HCT116 (cell line): ENCODE results near the gene NRN1. TPM values are rescaled to one million over a fixed set of nuclear protein-coding genes. Genes with fewer than 3 reads are reported as not detected.

Source experiments
- ATAC-seq: fragments of 200-7000 bp; cut with Tn5 transposase; 2 replicates; pipeline ENCODE4 v1.9.1; 2020; ENCODE audit warnings: mild to moderate bottlenecking, moderate library complexity
- BruUV-seq: library from RNA; stranded (reverse); fragments of 400-500 nt; replicated peaks from 2 replicates; lab custom pipeline; 2021; lab: Mats Ljungman, UMichigan
- CTCF ChIA-PET: fragments of 300-600 bp; sonication (Branson Sonifier 250); formaldehyde crosslinking; loops from one replicate; lab custom pipeline; 2021; ENCODE audit warnings: antibody characterized with exemption; lab: Charles Lee
- POLR2A ChIA-PET: fragments of 300-600, 350-600 bp; sonication (Branson Sonifier 250); formaldehyde crosslinking; loops from one replicate; lab custom pipeline; 2021; ENCODE audit warnings: antibody characterized with exemption; lab: Charles Lee
- RAD21 ChIA-PET, 2 experiments: fragments of 300-600 bp; sonication (Branson Sonifier 250); formaldehyde crosslinking; loops; one replicate each; lab custom pipeline; 2023; ENCODE audit warnings: low total read pairs in 2 of 2; ENCODE audit not compliant: uncharacterized antibody in 2 of 2, unreplicated experiment in 2 of 2, low non-redundant PET in 1 of 2; lab: Charles Lee
- DNase-seq: peaks from one replicate; pipeline ENCODE4 v3.0.0-alpha.2; 2010; ENCODE audit warnings: low read depth, low spot score
- H2AFZ ChIP-seq: fragments of 200-600 bp; shearing (Covaris generic), sonication (generic); 2 replicates; pipeline ENCODE4 v1.6.1; 2017; ENCODE audit warnings: low read depth, mixed run types, mixed read lengths, antibody characterized with exemption, low read length; ENCODE audit not compliant: poor library complexity, severe bottlenecking
- H3K27ac ChIP-seq: 2 replicates; pipeline ENCODE4 v1.5.1; 2012; ENCODE audit warnings: low read depth, low read length
- H3K27me3 ChIP-seq: fragments of 200-600 bp; sonication (generic); 2 replicates; pipeline ENCODE4 v1.6.1; 2016; ENCODE audit warnings: mixed run types, low read length, mixed read lengths; ENCODE audit not compliant: insufficient read depth
- H3K36me3 ChIP-seq, 2 experiments: fragments of 200-500 bp in 1 of 2; fragments of 200-600 bp in 1 of 2; sonication (Bioruptor generic) in 1 of 2; sonication (generic) in 1 of 2; 2 replicates each; pipeline versions ENCODE4 v1.5.1 to v1.6.1; 2014 to 2016; ENCODE audit warnings: low read length in 2 of 2, inconsistent platforms in 1 of 2, mixed read lengths in 1 of 2, mixed run types in 1 of 2; ENCODE audit not compliant: insufficient read depth in 2 of 2, control insufficient read depth in 1 of 2
- H3K4me1 ChIP-seq, 2 experiments: fragments of 200-600 bp in 1 of 2; sonication (generic) in 1 of 2; 2 replicates each; pipeline versions ENCODE4 v1.5.1 to v1.6.1; 2012 to 2017; ENCODE audit warnings: low read length in 2 of 2, inconsistent platforms in 1 of 2, mild to moderate bottlenecking in 1 of 2, mixed read lengths in 1 of 2, mixed run types in 1 of 2, moderate library complexity in 1 of 2; ENCODE audit not compliant: insufficient read depth in 2 of 2, control insufficient read depth in 1 of 2
- H3K4me2 ChIP-seq: fragments of 200-600 bp; sonication (generic); 2 replicates; pipeline ENCODE4 v1.6.1; 2017; ENCODE audit warnings: mixed run types, low read length, mixed read lengths
- H3K4me3 ChIP-seq, 2 experiments: fragments of 200-600 bp in 1 of 2; sonication (generic) in 1 of 2; replicated peaks in 1 of 2; 2 replicates each; pipeline ENCODE4 v1.5.1; 2011 to 2016; ENCODE audit warnings: low read length in 2 of 2, control low read depth in 1 of 2, low read depth in 1 of 2, mild to moderate bottlenecking in 1 of 2, mixed read lengths in 1 of 2, mixed run types in 1 of 2
- H3K79me2 ChIP-seq: fragments of 200-600 bp; sonication (generic); 2 replicates; pipeline ENCODE4 v1.6.1; 2017; ENCODE audit warnings: mild to moderate bottlenecking, mixed run types, low read length, moderate library complexity, mixed read lengths; ENCODE audit not compliant: insufficient read depth
- H3K9ac ChIP-seq: fragments of 200-600 bp; sonication (generic); 2 replicates; pipeline ENCODE4 v1.6.1; 2016; ENCODE audit warnings: low read length, mixed read lengths
- H3K9me2 ChIP-seq: fragments of 200-600 bp; sonication (generic), shearing (Covaris generic); 2 replicates; pipeline ENCODE4 v1.6.1; 2017; ENCODE audit warnings: mixed run types, mild to moderate bottlenecking, moderate library complexity; ENCODE audit not compliant: insufficient read depth
- H3K9me3 ChIP-seq, 2 experiments: fragments of 200-500 bp in 1 of 2; fragments of 200-600 bp in 1 of 2; sonication (Bioruptor generic) in 1 of 2; sonication (generic) in 1 of 2; 2 replicates each; pipeline ENCODE4 v1.6.1; 2014 to 2017; ENCODE audit warnings: low read length in 2 of 2, mixed read lengths in 2 of 2, inconsistent platforms in 1 of 2, low read depth in 1 of 2, mild to moderate bottlenecking in 1 of 2, mixed run types in 1 of 2, moderate library complexity in 1 of 2; ENCODE audit not compliant: control insufficient read depth in 1 of 2, insufficient read depth in 1 of 2
- H4K20me1 ChIP-seq: fragments of 200-600 bp; sonication (generic), shearing (Covaris generic); 2 replicates; pipeline ENCODE4 v1.6.1; 2017; ENCODE audit warnings: mixed run types, mild to moderate bottlenecking, moderate library complexity; ENCODE audit not compliant: insufficient read depth
- ATF3 ChIP-seq: IDR thresholded peaks from 2 replicates; pipeline ENCODE4 v1.6.1; 2012
- CBX3 ChIP-seq: IDR thresholded peaks from 2 replicates; pipeline ENCODE4 v1.6.1; 2012; ENCODE audit warnings: low read depth
- EZH2 ChIP-seq: fragments of 200-600 bp; sonication (generic); IDR thresholded peaks from 2 replicates; pipeline ENCODE4 v1.6.1; 2017; ENCODE audit warnings: antibody characterized with exemption, mixed run types
- EZH2phosphoT487 ChIP-seq: fragments of 200-600 bp; IDR thresholded peaks from 2 replicates; pipeline ENCODE4 v1.6.1; 2018; ENCODE audit warnings: antibody characterized with exemption, borderline replicate concordance
- JUND ChIP-seq: IDR thresholded peaks from 2 replicates; pipeline ENCODE4 v1.6.1; 2012
- MAX ChIP-seq: IDR thresholded peaks from 2 replicates; pipeline ENCODE4 v1.6.1; 2012
- POLR2AphosphoS5 ChIP-seq: IDR thresholded peaks from 2 replicates; pipeline ENCODE4 v1.6.1; 2011; ENCODE audit warnings: mild to moderate bottlenecking, low read depth, low read length, moderate library complexity
- SIN3A ChIP-seq: IDR thresholded peaks from 2 replicates; pipeline ENCODE4 v1.6.1; 2012; ENCODE audit warnings: low read depth
- SP1 ChIP-seq: IDR thresholded peaks from 2 replicates; pipeline ENCODE4 v1.6.1; 2012; ENCODE audit warnings: low read depth
- YY1 ChIP-seq: IDR thresholded peaks from 2 replicates; pipeline ENCODE4 v1.6.1; 2011; ENCODE audit warnings: low read length, low read depth, moderate library complexity, mild to moderate bottlenecking; ENCODE audit not compliant: insufficient replicate concordance; ENCODE audit errors: extremely low read depth
- intact Hi-C: fragments of 100-400 bp; cut with micrococcal nuclease; formaldehyde crosslinking; loops from 2 replicates; pipeline ENCODE4 v1.10.0; 2022
- total RNA-seq: library from RNA; stranded (reverse); gene quantifications from one replicate; pipeline ENCODE4 v1.2.1, GENCODE V29; 2021; ENCODE audit not compliant: unreplicated experiment

Gene NRN1
- total RNA-seq, 1 experiment from 2014 or later: not detected

- Histone ChIP-seq H3K9me2 (no peaks in the 10 kb centered on the region), H3K27ac (no peak overlapping the region), H3K79me2 (no peaks in the 10 kb centered on the region), H3K4me2 (no peak overlapping the region), H3K4me3 (no peak overlapping the region), H2AFZ (no peak overlapping the region), H3K36me3 (no peaks in the 10 kb centered on the region), H3K9me3 (no peaks in the 10 kb centered on the region), H3K4me1 (no peaks in the 10 kb centered on the region), H3K9ac (no peak overlapping the region), H3K27me3 (no peaks in the 10 kb centered on the region), H4K20me1 (no peaks in the 10 kb centered on the region)
- ChIA-PET CTCF (no interaction called here), RAD21 (no interaction called here), POLR2A (no interaction called here)
- ATAC-seq: no peak
- no peak for DNase-seq
- intact Hi-C loops: no loop called here
- BruUV-seq: no TSS peak
- TF ChIP-seq EZH2 (no peak), SIN3A (no peak), CBX3 (no peak), MAX (no peak), YY1 (no peak), POLR2AphosphoS5 (no peak), EZH2phosphoT487 (no peak)
Measured at GRCh38 chr6:6033858-6034257, 27.1 kb upstream of the NRN1 start.

GRCh38 chr6:6026513-6027205, 19.9 kb upstream of the NRN1 start:
- RAD21 ChIA-PET: no interaction called here
- POLR2A ChIA-PET: no interaction called here

More at GRCh38 chr6:6026513-6027205, 19.9 kb upstream of the NRN1 start:
- no peaks in the 10 kb centered on the region; the same call in 1 of the 2 replicates for H3K9me2 ChIP-seq
- H3K36me3 ChIP-seq: no peaks in the 10 kb centered on the region
- no peak overlapping the region for H3K9ac ChIP-seq
- H3K4me2 ChIP-seq: no peak overlapping the region
- no peaks in the 10 kb centered on the region for H4K20me1 ChIP-seq
- intact Hi-C loops: no loop called here
- no peaks in the 10 kb centered on the region for H3K79me2 ChIP-seq
- ATAC-seq: no peak
- H3K9me3 ChIP-seq: no peaks in the 10 kb centered on the region
- BruUV-seq: no TSS peak
- H3K4me3 ChIP-seq: no peak overlapping the region
- TF ChIP-seq ATF3 (no peak), EZH2 (no peak), JUND (no peak), SP1 (no peak)
- CTCF ChIA-PET: no interaction called here
- H3K4me1 ChIP-seq: no peaks in the 10 kb centered on the region
- no peak for DNase-seq
- H3K27ac ChIP-seq: no peak overlapping the region
- H3K27me3 ChIP-seq: peaks cover 31% of the 10 kb centered on the region; the same call in 1 of the 2 replicates
- no peak overlapping the region for H2AFZ ChIP-seq
